PFSK-1 (cell line): ENCODE data around the gene VPS35L.

Experiments used
- FOXP2 ChIP-seq: optimal IDR thresholded peaks from 2 replicates; pipeline ENCODE3; 2011; ENCODE audit warnings: borderline replicate concordance, control low read depth, inconsistent platforms; ENCODE audit not compliant: insufficient read depth; ENCODE audit errors: extremely low read length, extremely low read depth
- POLR2AphosphoS5 ChIP-seq: IDR thresholded peaks from 2 replicates; pipeline ENCODE4 v1.6.1; 2012; ENCODE audit warnings: low read depth, mild to moderate bottlenecking, control low read depth, low read length, moderate library complexity
- REST ChIP-seq, 2 experiments: IDR thresholded peaks; 2 replicates each; pipeline versions ENCODE4 v1.6.1 to v1.8.0; 2011 to 2012; ENCODE audit warnings: low read depth in 2 of 2, low read length in 2 of 2, control low read depth in 1 of 2, inconsistent platforms in 1 of 2, mild to moderate bottlenecking in 1 of 2, moderate library complexity in 1 of 2; ENCODE audit not compliant: insufficient read depth in 1 of 2
- SIN3A ChIP-seq: IDR thresholded peaks from 2 replicates; pipeline ENCODE4 v1.6.1; 2012; ENCODE audit warnings: mild to moderate bottlenecking, low read length, moderate library complexity, borderline replicate concordance; ENCODE audit not compliant: insufficient read depth
- TAF1 ChIP-seq: IDR thresholded peaks from 2 replicates; pipeline ENCODE4 v1.6.1; 2012; ENCODE audit warnings: low read length, control low read depth, borderline replicate concordance; ENCODE audit not compliant: insufficient read depth

Gene VPS35L

GRCh38 chr16:19722269-19722952, 166.9 kb downstream of the VPS35L start:
- no peak for TF ChIP-seq TAF1
- TF ChIP-seq FOXP2, result no peak
- no peak for TF ChIP-seq POLR2AphosphoS5
- TF ChIP-seq SIN3A, result no peak
- TF ChIP-seq REST (IDR thresholded peaks at IDR 0.05; ENCODE audit: insufficient read depth in 1 of 2, low read depth in 2 of 2, low read length in 2 of 2), result no peak

- no peak for TF ChIP-seq TAF1
- no peak for TF ChIP-seq REST (IDR thresholded peaks at IDR 0.05; ENCODE audit: insufficient read depth in 1 of 2, low read depth in 2 of 2, low read length in 2 of 2)
These were observed 167.5 kb downstream of the VPS35L start for GRCh38 chr16:19722981-19723380.

GRCh38 chr16:19728636-19728965, 173.1 kb downstream of the VPS35L start:
- no peak for TF ChIP-seq TAF1

GRCh38 chr16:19733551-19733950, 178.0 kb downstream of the VPS35L start:
- no peak for TF ChIP-seq REST (IDR thresholded peaks at IDR 0.05; ENCODE audit: insufficient read depth in 1 of 2, low read depth in 2 of 2, low read length in 2 of 2)
- TF ChIP-seq SIN3A, result no peak
- no peak for TF ChIP-seq POLR2AphosphoS5
- TF ChIP-seq FOXP2, result no peak
- no peak for TF ChIP-seq TAF1

GRCh38 chr16:19735074-19735867, 179.8 kb downstream of the VPS35L start:
- TF ChIP-seq TAF1, result no peak

GRCh38 chr16:19737306-19738038, 182.0 kb downstream of the VPS35L start:
- TF ChIP-seq POLR2AphosphoS5, result no peak
